ENCODE data around the gene BBS10. TPM values are rescaled to one million over a fixed set of nuclear protein-coding genes. Genes with fewer than 3 reads are reported as not detected.

BBS10 gene
- total and polyA plus RNA-seq, 2 of the 8 experiments (the other 6 are each of a cell fraction or from before 2014, with no cell fraction given): 4.4 to 9.2 TPM

- Histone ChIP-seq H3K79me1 (ENCODE audit: low read depth, low read length) (no peaks in the 10 kb centered on the region), H3K56ac (replicated peaks; ENCODE audit: insufficient read length, low read depth, low read length) (no peak overlapping the region), H2AFZ (ENCODE audit: low read length) (no peak overlapping the region), H4K91ac (replicated peaks; ENCODE audit: insufficient read length, low read length) (no peak overlapping the region), H3K9ac (replicated peaks in 1 of 4; ENCODE audit: extremely low read depth in 1 of 4, low read depth in 3 of 4, low read length in 3 of 4) (no peak overlapping the region), H3K14ac (ENCODE audit: insufficient read length) (no peak overlapping the region), H2AK5ac (ENCODE audit: low read depth, low read length) (no peak overlapping the region), H3K4me1 (replicated peaks in 1 of 4; ENCODE audit: control insufficient read depth in 3 of 4, insufficient read depth in 4 of 4, low read length in 3 of 4) (no peaks in the 10 kb centered on the region), H3K79me2 (ENCODE audit: control insufficient read depth in 1 of 2, insufficient read depth in 2 of 2, low read length in 2 of 2) (peaks cover 0 to 11% of the 10 kb centered on the region in 2 experiments; a peak in 2 of 4 replicates), H2BK5ac (ENCODE audit: low read depth, low read length) (no peak overlapping the region), H4K20me1 (replicated peaks in 1 of 2; ENCODE audit: control insufficient read depth in 1 of 2, insufficient read depth in 2 of 2, low read length in 2 of 2) (no peaks in the 10 kb centered on the region), H3K23me2 (ENCODE audit: low read depth, low read length) (no peaks in the 10 kb centered on the region; the same call in 1 of the 2 replicates), H4K5ac (ENCODE audit: insufficient read length, low read depth, low read length) (no peak overlapping the region), H3K4me2 (ENCODE audit: insufficient read depth in 1 of 2, low read depth in 2 of 2, low read length in 2 of 2) (no peak overlapping the region), H3K27ac (ENCODE audit: low read depth, low read length) (no peak overlapping the region), H3K27me3 (replicated peaks in 1 of 4; ENCODE audit: control insufficient read depth in 3 of 4, extremely low read depth in 1 of 4, insufficient read depth in 3 of 4, low read length in 3 of 4) (no peaks in the 10 kb centered on the region), H2BK15ac (ENCODE audit: low read length) (no peak overlapping the region), H2BK12ac (ENCODE audit: low read depth, low read length) (no peak overlapping the region), H2BK120ac (replicated peaks; ENCODE audit: low read depth, low read length) (no peak overlapping the region), H3K4me3 (ENCODE audit: extremely low read depth in 1 of 4, insufficient read depth in 2 of 4, low read depth in 3 of 4, low read length in 4 of 4) (no peak overlapping the region), H4K8ac (ENCODE audit: extremely low read depth, insufficient read depth, low read length) (no peak overlapping the region), H3K18ac (ENCODE audit: extremely low read depth, low read length) (no peak overlapping the region), H3K36me3 (ENCODE audit: control insufficient read depth in 2 of 4, insufficient read depth in 4 of 4, low read length in 3 of 4) (0 out of 8 replicates have a peak, but pooled peaks cover 0 to 1% (median 0%) of the 10 kb centered on the region in 4 experiments), H3K9me3 (ENCODE audit: insufficient read depth in 2 of 2, low read depth in 1 of 2, low read length in 1 of 2) (no peaks in the 10 kb centered on the region), H3K23ac (ENCODE audit: insufficient read length) (no peak overlapping the region), H3K4ac (replicated peaks; ENCODE audit: insufficient read length, low read depth, low read length) (no peak overlapping the region), H2BK20ac (ENCODE audit: low read length) (no peak overlapping the region)
- DNase-seq (ENCODE audit: low read depth in 1 of 2, low spot score in 2 of 2) (no peak), FAIRE-seq (no peak)
- ChIA-PET CTCF (ENCODE audit: partially characterized antibody) (no interaction called here), POLR2A (ENCODE audit: partially characterized antibody) (no interaction called here)
- 86% methylated on average over 5 of the region's 5 CpGs; no CpG with 5 or more reads in 1 of the 2 experiments for WGBS, 2 experiments (ENCODE audit: extremely low coverage in 1 of 2, insufficient coverage in 1 of 2, insufficient read length in 1 of 2, insufficient replicate concordance in 2 of 2, low coverage in 1 of 2, low lambda C conversion rate in 2 of 2, missing lambda C conversion rate in 1 of 2)
- TF ChIP-seq HDAC2 (IDR thresholded peaks at IDR 0.05; ENCODE audit: borderline replicate concordance in 1 of 2, low read depth in 2 of 2, low read length in 2 of 2) (no peak), POLR2AphosphoS5 (IDR thresholded peaks at IDR 0.05; ENCODE audit: low read depth, low read length) (no peak), ZNF274 (IDR thresholded peaks at IDR 0.05; ENCODE audit: borderline replicate concordance, extremely low read depth, low read length) (no peak), YY1 (IDR thresholded peaks at IDR 0.05; ENCODE audit: low read depth, low read length) (no peak), PHF8 (conservative IDR thresholded peaks at IDR 0.05; ENCODE audit: low read depth, low read length) (no peak), EZH2 (IDR thresholded peaks at IDR 0.05; ENCODE audit: low read depth, low read length, severe bottlenecking) (no peak), RBBP5 (IDR thresholded peaks at IDR 0.05; ENCODE audit: borderline replicate concordance, low read depth, low read length) (no peak), TCF12 (IDR thresholded peaks at IDR 0.05; ENCODE audit: low read depth, low read length) (no peak), BRCA1 (IDR thresholded peaks at IDR 0.05; ENCODE audit: low read depth, low read length) (no peak)
Measured at GRCh38 chr12:76341436-76342030, 6.7 kb downstream of the BBS10 start.

All from H1 (cell line).